ENCODE measurements around the gene SETBP1. TPM values are rescaled to one million over a fixed set of nuclear protein-coding genes. Genes with fewer than 3 reads are reported as not detected.

Gene SETBP1
- total RNA-seq, 1 experiment from 2014 or later = 4.0 TPM

DNA sequence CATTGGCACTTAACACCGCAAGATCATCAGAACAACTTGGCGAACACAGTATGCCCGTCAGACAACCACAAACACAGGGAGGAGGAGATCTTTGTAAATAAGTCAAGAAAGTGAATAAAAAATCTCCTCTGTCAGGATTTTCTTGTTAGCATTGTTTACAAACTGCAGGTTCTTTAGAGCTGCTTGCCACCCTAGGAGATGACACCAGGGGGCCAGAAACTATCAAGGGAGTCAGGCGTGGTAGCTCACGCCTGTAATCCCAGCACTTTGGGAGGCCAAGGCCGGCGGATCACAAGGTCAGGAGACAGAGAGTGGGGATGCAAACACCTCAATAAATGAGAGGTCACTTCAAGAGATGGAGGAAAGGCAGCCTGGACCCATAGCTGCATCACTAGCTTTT is 428.1 kb downstream of the SETBP1 start:
- intact Hi-C loops (cut with micrococcal nuclease; ENCODE audit: unreplicated experiment) = no loop called here
- Histone ChIP-seq H3K4me3 (ENCODE audit: low read depth, low read length) (no peak overlapping the region), H3K36me3 (ENCODE audit: control insufficient read depth, insufficient read depth, low read length) (no peaks in the 10 kb centered on the region), H3K27me3 (replicated peaks; ENCODE audit: control insufficient read depth, insufficient read depth, low read length) (no peaks in the 10 kb centered on the region), H3K9me3 (no peaks in the 10 kb centered on the region), H3K4me1 (no peaks in the 10 kb centered on the region)
- ChIA-PET CTCF (no interaction called here), POLR2A (no interaction called here)
- Mint-ChIP-seq H3K4me1 (ENCODE audit: low read depth, unreplicated experiment) (no peaks in the 10 kb centered on the region), H3K27ac (ENCODE audit: unreplicated experiment) (no peak overlapping the region), H3K36me3 (ENCODE audit: insufficient read depth, unreplicated experiment) (no peaks in the 10 kb centered on the region), H3K9me3 (ENCODE audit: unreplicated experiment) (no peaks in the 10 kb centered on the region), H3K27me3 (ENCODE audit: insufficient read depth, unreplicated experiment) (peaks cover 5% of the 10 kb centered on the region), H3K4me3 (ENCODE audit: unreplicated experiment) (no peak overlapping the region)
- no peak for DNase-seq
- TF ChIP-seq, protein P1, sequence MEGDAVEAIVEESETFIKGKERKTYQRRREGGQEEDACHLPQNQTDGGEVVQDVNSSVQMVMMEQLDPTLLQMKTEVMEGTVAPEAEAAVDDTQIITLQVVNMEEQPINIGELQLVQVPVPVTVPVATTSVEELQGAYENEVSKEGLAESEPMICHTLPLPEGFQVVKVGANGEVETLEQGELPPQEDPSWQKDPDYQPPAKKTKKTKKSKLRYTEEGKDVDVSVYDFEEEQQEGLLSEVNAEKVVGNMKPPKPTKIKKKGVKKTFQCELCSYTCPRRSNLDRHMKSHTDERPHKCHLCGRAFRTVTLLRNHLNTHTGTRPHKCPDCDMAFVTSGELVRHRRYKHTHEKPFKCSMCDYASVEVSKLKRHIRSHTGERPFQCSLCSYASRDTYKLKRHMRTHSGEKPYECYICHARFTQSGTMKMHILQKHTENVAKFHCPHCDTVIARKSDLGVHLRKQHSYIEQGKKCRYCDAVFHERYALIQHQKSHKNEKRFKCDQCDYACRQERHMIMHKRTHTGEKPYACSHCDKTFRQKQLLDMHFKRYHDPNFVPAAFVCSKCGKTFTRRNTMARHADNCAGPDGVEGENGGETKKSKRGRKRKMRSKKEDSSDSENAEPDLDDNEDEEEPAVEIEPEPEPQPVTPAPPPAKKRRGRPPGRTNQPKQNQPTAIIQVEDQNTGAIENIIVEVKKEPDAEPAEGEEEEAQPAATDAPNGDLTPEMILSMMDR (IDR thresholded peaks at IDR 0.05; ENCODE audit: insufficient read depth in 1 of 2, low read depth in 1 of 2, low read length in 1 of 2, severe bottlenecking in 1 of 2, unreplicated experiment in 1 of 2) = no peak
- no TSS peak for BruUV-seq (replicated peaks)

DNA sequence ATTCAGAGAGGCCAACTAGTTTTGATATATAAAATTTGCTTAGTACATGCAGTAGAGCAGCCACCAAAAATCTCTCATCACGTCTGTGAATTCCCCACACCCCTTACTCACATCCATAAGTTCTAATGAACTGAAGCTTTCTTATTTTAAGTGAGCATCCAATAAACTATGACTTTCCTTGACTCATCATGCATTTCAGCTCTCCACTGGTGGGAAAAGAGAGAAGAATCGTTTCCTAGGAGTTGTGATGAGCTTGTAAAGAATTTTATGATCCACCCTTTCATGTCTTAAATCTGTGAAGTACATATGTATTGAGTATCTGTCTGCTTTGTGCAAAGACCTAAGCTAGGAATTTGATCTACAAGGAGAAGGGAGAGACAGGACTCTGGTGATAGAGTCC is 428.6 kb downstream of the SETBP1 start:
- ChIA-PET POLR2A (no interaction called here), CTCF (no interaction called here)
- TF ChIP-seq, protein P1 (IDR thresholded peaks at IDR 0.05; ENCODE audit: insufficient read depth in 1 of 2, low read depth in 1 of 2, low read length in 1 of 2, severe bottlenecking in 1 of 2, unreplicated experiment in 1 of 2) = no peak
- H3K27me3 Mint-ChIP-seq (ENCODE audit: insufficient read depth, unreplicated experiment) = peaks cover 5% of the 10 kb centered on the region
- BruUV-seq (replicated peaks) = no TSS peak
- Histone ChIP-seq H3K36me3 (ENCODE audit: control insufficient read depth, insufficient read depth, low read length) (no peaks in the 10 kb centered on the region), H3K4me3 (ENCODE audit: low read depth, low read length) (no peak overlapping the region), H3K9me3 (no peaks in the 10 kb centered on the region), H3K27me3 (replicated peaks; ENCODE audit: control insufficient read depth, insufficient read depth, low read length) (no peaks in the 10 kb centered on the region), H3K4me1 (no peaks in the 10 kb centered on the region)
- H3K27ac Mint-ChIP-seq (ENCODE audit: unreplicated experiment) = no peak overlapping the region
- no peaks in the 10 kb centered on the region for H3K9me3 Mint-ChIP-seq (ENCODE audit: unreplicated experiment)
- DNase-seq = no peak
- no peak overlapping the region for H3K4me3 Mint-ChIP-seq (ENCODE audit: unreplicated experiment)
- intact Hi-C loops (cut with micrococcal nuclease; ENCODE audit: unreplicated experiment) = no loop called here
- H3K36me3 Mint-ChIP-seq (ENCODE audit: insufficient read depth, unreplicated experiment) = no peaks in the 10 kb centered on the region
- H3K4me1 Mint-ChIP-seq (ENCODE audit: low read depth, unreplicated experiment) = no peaks in the 10 kb centered on the region

DNA sequence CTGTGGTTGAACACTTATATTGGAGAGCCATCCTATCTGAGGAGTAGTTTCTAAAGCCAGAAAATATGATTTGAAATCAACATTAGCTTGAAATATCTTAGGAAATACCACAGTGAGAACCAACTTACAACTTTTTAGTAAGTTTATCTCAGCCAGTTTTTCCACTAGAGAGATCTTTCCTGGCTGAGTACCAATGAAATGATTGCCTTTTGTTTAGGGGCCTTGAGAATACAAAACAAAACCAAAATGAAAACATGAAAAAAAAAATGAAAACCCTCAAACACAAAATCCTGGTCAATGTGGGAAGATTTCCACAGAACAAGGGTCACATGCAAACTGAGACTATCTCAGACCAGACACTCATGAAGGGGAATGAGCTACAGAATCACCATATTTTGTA is 429.0 kb downstream of the SETBP1 start:
- BruUV-seq (replicated peaks) = no TSS peak
- intact Hi-C loops (cut with micrococcal nuclease; ENCODE audit: unreplicated experiment) = no loop called here
- CTCF ChIA-PET = no interaction called here
- H3K36me3 ChIP-seq (ENCODE audit: control insufficient read depth, insufficient read depth, low read length) = no peaks in the 10 kb centered on the region
- Mint-ChIP-seq H3K4me1 (ENCODE audit: low read depth, unreplicated experiment) (no peaks in the 10 kb centered on the region), H3K4me3 (ENCODE audit: unreplicated experiment) (no peak overlapping the region), H3K27ac (ENCODE audit: unreplicated experiment) (no peak overlapping the region), H3K9me3 (ENCODE audit: unreplicated experiment) (no peaks in the 10 kb centered on the region), H3K36me3 (ENCODE audit: insufficient read depth, unreplicated experiment) (no peaks in the 10 kb centered on the region), H3K27me3 (ENCODE audit: insufficient read depth, unreplicated experiment) (peaks cover 5% of the 10 kb centered on the region)
- no peak for DNase-seq
- no peaks in the 10 kb centered on the region for H3K9me3 ChIP-seq
- POLR2A ChIA-PET = no interaction called here
- no peaks in the 10 kb centered on the region for H3K4me1 ChIP-seq
- no peak overlapping the region for H3K4me3 ChIP-seq (ENCODE audit: low read depth, low read length)
- TF ChIP-seq, protein P1 (IDR thresholded peaks at IDR 0.05; ENCODE audit: insufficient read depth in 1 of 2, low read depth in 1 of 2, low read length in 1 of 2, severe bottlenecking in 1 of 2, unreplicated experiment in 1 of 2) = no peak
- no peaks in the 10 kb centered on the region for H3K27me3 ChIP-seq (replicated peaks; ENCODE audit: control insufficient read depth, insufficient read depth, low read length)
